Activated gamma-delta T cell (primary cell): ENCODE data around the gene ASCL2.
"Not testable (repeated sequence)": the region's sequence is repeated elsewhere in the genome, so short reads cannot be mapped to it uniquely, and the experiment has no call there.

Experiments
- DNase-seq: peaks from one replicate; lab custom pipeline; 2025; lab: John Stamatoyannopoulos, UW

Gene ASCL2

GRCh38 chr11:2297623-2298030 is 27.2 kb upstream of the ASCL2 start:
- DNase-seq, result no peak

GRCh38 chr11:2296913-2297622 is 26.7 kb upstream of the ASCL2 start:
- no peak for DNase-seq

GRCh38 chr11:2295971-2296912 is 25.9 kb upstream of the ASCL2 start:
- DNase-seq, result no peak

- no peak for DNase-seq
These were observed 24.5 kb upstream of the ASCL2 start for GRCh38 chr11:2294926-2295290.

- DNase-seq, result no peak
These were observed 23.9 kb upstream of the ASCL2 start for GRCh38 chr11:2293984-2294925.

GRCh38 chr11:2293531-2293971 is 23.2 kb upstream of the ASCL2 start:
- DNase-seq, result no peak

- DNase-seq, result no peak
These were observed 20.0 kb upstream of the ASCL2 start for GRCh38 chr11:2290351-2290841.

- no peak for DNase-seq
These were observed 19.5 kb upstream of the ASCL2 start for GRCh38 chr11:2289859-2290258.

- no peak for DNase-seq
These were observed 19.0 kb upstream of the ASCL2 start for GRCh38 chr11:2289350-2289749.

- DNase-seq, result no peak
These were observed 16.7 kb upstream of the ASCL2 start for GRCh38 chr11:2287091-2287490.

- DNase-seq, result not testable (repeated sequence)
These were observed 16.0 kb upstream of the ASCL2 start for GRCh38 chr11:2286350-2286749.

- no peak for DNase-seq
These were observed 9.8 kb upstream of the ASCL2 start for GRCh38 chr11:2280208-2280607.

GRCh38 chr11:2277933-2278523 is 7.6 kb upstream of the ASCL2 start:
- DNase-seq, result no peak

- no peak for DNase-seq
These were observed 6.6 kb upstream of the ASCL2 start for GRCh38 chr11:2277008-2277346.

GRCh38 chr11:2276280-2277007 is 6.1 kb upstream of the ASCL2 start:
- no peak for DNase-seq

GRCh38 chr11:2275334-2276279 is 5.2 kb upstream of the ASCL2 start:
- no peak for DNase-seq

GRCh38 chr11:2273771-2274170 is 3.4 kb upstream of the ASCL2 start:
- DNase-seq, result no peak

GRCh38 chr11:2273311-2273710 is 2.9 kb upstream of the ASCL2 start:
- DNase-seq, result no peak

GRCh38 chr11:2272946-2273280 is 2.5 kb upstream of the ASCL2 start:
- no peak for DNase-seq
